HG03135 (cell line): ENCODE data around the gene HS3ST4.

Experiments
- ATAC-seq: cut with Tn5 transposase; IDR thresholded peaks from one replicate; pipeline ENCODE4 v1.9.1; 2021; ENCODE audit warnings: mild to moderate bottlenecking, moderate library complexity; ENCODE audit not compliant: unreplicated experiment

The HS3ST4 gene

GRCh38 chr16:25886598-25886997 lies 194.8 kb downstream of the HS3ST4 start:
- no peak for ATAC-seq

GRCh38 chr16:25888868-25889267 lies 197.1 kb downstream of the HS3ST4 start:
- no peak for ATAC-seq

GRCh38 chr16:25893332-25893731 lies 201.6 kb downstream of the HS3ST4 start:
- no peak for ATAC-seq

- ATAC-seq: no peak
These were observed 202.3 kb downstream of the HS3ST4 start for GRCh38 chr16:25894093-25894492.

- ATAC-seq: no peak
These were observed 203.6 kb downstream of the HS3ST4 start for GRCh38 chr16:25895380-25895779.

GRCh38 chr16:25896411-25896810 lies 204.7 kb downstream of the HS3ST4 start:
- no peak for ATAC-seq

GRCh38 chr16:25897702-25898101 lies 205.9 kb downstream of the HS3ST4 start:
- ATAC-seq: no peak

- ATAC-seq: no peak
These were observed 214.1 kb downstream of the HS3ST4 start for GRCh38 chr16:25905810-25906209.

GRCh38 chr16:25910971-25911370 lies 219.2 kb downstream of the HS3ST4 start:
- ATAC-seq: no peak

GRCh38 chr16:25912321-25912720 lies 220.6 kb downstream of the HS3ST4 start:
- no peak for ATAC-seq

GRCh38 chr16:25914357-25914962 lies 222.7 kb downstream of the HS3ST4 start:
- no peak for ATAC-seq

GRCh38 chr16:25916037-25916436 lies 224.3 kb downstream of the HS3ST4 start:
- no peak for ATAC-seq

GRCh38 chr16:25922438-25922837 lies 230.7 kb downstream of the HS3ST4 start:
- no peak for ATAC-seq

- no peak for ATAC-seq
These were observed 233.7 kb downstream of the HS3ST4 start for GRCh38 chr16:25925421-25925820.

- ATAC-seq: no peak
These were observed 239.8 kb downstream of the HS3ST4 start for GRCh38 chr16:25931473-25932035.

GRCh38 chr16:25941800-25942499 lies 250.2 kb downstream of the HS3ST4 start:
- ATAC-seq: no peak

- ATAC-seq: no peak
These were observed 259.0 kb downstream of the HS3ST4 start for GRCh38 chr16:25950586-25951281.

GRCh38 chr16:25951999-25952398 lies 260.2 kb downstream of the HS3ST4 start:
- ATAC-seq: no peak

GRCh38 chr16:25952983-25953382 lies 261.2 kb downstream of the HS3ST4 start:
- no peak for ATAC-seq

GRCh38 chr16:25957707-25958106 lies 265.9 kb downstream of the HS3ST4 start:
- ATAC-seq: no peak

- no peak for ATAC-seq
These were observed 267.5 kb downstream of the HS3ST4 start for GRCh38 chr16:25959221-25959620.
